KOPT-K1 (cell line): Measurements from ENCODE around the gene RWDD3.

Experiments
- H3K27ac ChIP-seq: fragments of 200-600 bp; sonication (generic); 2 replicates; pipeline ENCODE4 v1.5.1; 2016; ENCODE audit warnings: antibody characterized with exemption, mild to moderate bottlenecking, low read depth, low read length; ENCODE audit not compliant: poor library complexity, severe bottlenecking
- H3K36me3 ChIP-seq: fragments of 200-600 bp; sonication (generic); 2 replicates; pipeline ENCODE4 v1.5.1; 2017; ENCODE audit warnings: antibody characterized with exemption, mild to moderate bottlenecking, low read length, moderate library complexity; ENCODE audit not compliant: insufficient read depth
- H3K9me3 ChIP-seq: fragments of 200-600 bp; sonication (generic); 2 replicates; pipeline ENCODE4 v1.5.1; 2017; ENCODE audit warnings: antibody characterized with exemption, low read length, mild to moderate bottlenecking; ENCODE audit not compliant: insufficient read depth, poor library complexity, severe bottlenecking

Gene RWDD3

DNA sequence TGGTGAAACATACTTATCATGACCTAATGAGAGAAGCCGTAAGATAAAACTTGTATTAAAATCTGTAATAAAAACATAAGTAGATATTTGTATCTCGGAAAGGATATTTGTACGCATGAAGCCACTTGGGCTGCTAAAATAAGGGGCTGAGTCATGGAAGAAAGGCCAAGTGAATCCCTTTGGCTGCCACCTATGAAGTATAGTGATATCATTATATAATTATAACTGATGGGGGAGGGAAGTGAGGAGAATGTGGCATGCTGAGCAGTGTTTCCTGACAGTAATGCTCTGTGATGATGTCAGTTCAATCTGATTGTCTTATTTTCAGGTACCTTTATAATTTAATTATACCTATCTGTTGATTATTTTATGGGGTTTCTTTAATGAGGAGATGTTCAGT lies 13.6 kb downstream of the RWDD3 start:
- no peak overlapping the region for H3K27ac ChIP-seq
- no peaks in the 10 kb centered on the region for H3K9me3 ChIP-seq
- H3K36me3 ChIP-seq, result peaks cover 36% of the 10 kb centered on the region

DNA sequence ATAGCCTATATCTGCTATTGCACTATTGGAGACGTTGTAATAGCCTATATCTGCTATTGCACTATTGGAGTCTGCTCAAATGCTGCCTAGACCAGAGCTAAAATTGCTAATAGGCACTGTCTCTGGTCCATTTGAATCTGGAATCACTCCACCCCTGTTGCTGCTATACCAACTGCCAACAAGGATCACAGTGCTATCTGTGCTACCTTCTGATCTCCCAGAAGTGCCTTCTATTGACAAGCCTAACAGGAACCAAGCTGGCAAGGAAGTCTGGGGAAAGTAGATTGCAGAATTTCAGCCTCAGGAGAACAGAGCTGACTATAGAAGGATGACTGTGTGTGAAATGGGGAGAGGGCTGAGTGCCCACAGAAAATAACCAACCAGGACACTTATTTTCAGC lies 15.9 kb downstream of the RWDD3 start:
- Histone ChIP-seq H3K9me3 (no peaks in the 10 kb centered on the region), H3K27ac (no peak overlapping the region), H3K36me3 (peaks cover 28% of the 10 kb centered on the region)

DNA sequence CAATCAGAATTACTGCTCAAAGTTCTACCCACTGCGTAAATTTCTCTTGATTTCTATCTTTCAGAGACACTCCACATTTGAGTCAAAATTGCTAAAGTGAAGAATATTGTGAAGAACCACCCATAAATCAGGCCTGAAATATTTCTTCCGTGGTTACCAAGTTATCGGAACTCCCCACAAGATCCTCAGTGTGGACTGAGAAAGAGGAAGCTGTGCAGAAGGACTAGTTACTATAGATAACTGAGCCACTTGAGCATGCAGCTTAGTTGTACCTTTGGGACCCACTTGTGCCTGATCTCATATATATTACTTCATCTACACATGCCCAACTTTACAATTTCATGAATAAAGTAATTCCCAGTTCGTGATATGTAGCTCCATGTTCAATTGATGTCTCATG lies 18.4 kb downstream of the RWDD3 start:
- Histone ChIP-seq H3K27ac (no peak overlapping the region), H3K36me3 (peaks cover 24% of the 10 kb centered on the region), H3K9me3 (no peaks in the 10 kb centered on the region)

DNA sequence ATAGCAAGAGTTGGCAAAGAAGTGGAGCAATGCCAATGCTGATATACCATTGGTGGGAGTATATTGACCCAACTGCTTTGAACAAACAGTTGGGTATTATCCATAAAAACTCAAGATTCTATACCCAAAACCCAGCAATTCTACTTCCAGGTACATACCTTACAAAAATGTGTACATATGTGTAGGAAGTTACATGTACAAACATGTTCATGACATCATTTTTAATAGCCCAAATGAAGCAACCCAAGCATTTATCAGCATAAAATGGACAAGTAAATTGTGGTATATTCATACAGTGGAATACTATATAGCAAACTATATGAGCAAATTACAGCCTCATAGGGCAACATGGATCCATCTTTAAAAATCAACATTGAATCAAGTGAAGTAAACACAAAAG lies 20.9 kb downstream of the RWDD3 start:
- H3K9me3 ChIP-seq, result no peaks in the 10 kb centered on the region

DNA sequence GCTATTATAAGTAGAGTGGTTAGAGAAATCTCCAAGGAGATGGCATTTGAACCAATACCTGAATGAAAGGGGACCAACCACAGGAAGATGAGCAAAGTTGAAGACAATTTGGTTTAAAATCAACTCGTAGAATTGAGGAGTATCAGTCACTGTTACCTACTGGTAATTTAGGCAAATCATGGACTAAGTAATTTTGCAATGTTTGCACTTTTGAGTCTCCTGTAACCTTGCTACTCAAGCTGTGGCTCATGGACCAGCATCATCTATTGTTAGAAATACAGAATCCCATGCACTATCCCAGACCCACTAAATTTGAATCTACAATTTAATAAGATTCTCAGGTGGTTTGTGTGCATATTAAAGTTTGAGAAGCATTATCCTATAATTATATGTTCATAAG lies 21.8 kb downstream of the RWDD3 start:
- Histone ChIP-seq H3K27ac (no peak overlapping the region), H3K36me3 (peaks cover 15% of the 10 kb centered on the region; the same call in 1 of the 2 replicates), H3K9me3 (no peaks in the 10 kb centered on the region)

More for the DNA sequence above, 20.9 kb downstream of the RWDD3 start:
- Histone ChIP-seq H3K27ac (no peak overlapping the region), H3K36me3 (peaks cover 15% of the 10 kb centered on the region; the same call in 1 of the 2 replicates)

DNA sequence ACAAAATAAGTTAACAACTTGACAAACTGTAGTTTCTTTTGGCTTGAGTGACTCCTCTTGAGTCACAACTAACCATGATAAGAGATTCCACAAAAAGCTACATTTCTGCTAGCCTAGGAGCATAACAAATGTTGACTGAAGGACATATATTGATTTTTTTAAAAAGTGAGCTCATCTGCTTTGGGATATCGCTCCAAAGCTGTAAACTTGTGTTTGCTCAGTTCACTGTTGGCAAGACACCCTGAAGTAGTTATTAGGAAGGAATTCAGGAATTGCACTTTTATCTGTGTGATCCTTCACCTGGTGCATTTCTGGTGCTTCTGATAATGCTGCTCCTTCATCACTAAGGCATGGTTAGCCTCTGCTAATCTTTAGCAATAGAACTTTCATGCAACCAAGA lies 23.7 kb downstream of the RWDD3 start:
- H3K9me3 ChIP-seq, result no peaks in the 10 kb centered on the region
- no peak overlapping the region for H3K27ac ChIP-seq
- H3K36me3 ChIP-seq, result peaks cover 4% of the 10 kb centered on the region; the same call in 1 of the 2 replicates

DNA sequence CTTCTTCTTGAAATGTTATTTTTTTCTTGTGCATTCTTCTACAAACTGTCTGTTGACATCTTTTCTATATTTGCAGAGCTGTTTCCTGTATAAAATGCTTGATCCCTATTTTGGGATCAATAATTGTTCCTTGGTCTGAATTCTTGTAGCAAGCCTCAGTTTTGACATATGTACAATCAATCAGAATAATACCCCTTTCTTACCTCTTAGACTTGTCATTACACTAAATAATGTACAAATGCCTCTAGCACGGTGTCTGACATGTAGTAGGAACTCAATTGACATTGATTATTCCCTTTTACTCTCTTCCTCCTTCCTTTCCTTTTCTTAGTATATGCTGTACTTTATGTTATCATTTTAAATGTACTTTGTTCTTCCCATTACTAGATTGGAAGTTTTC lies 25.2 kb downstream of the RWDD3 start:
- no peak overlapping the region for H3K27ac ChIP-seq
- no peaks in the 10 kb centered on the region for H3K36me3 ChIP-seq
- H3K9me3 ChIP-seq, result no peaks in the 10 kb centered on the region

DNA sequence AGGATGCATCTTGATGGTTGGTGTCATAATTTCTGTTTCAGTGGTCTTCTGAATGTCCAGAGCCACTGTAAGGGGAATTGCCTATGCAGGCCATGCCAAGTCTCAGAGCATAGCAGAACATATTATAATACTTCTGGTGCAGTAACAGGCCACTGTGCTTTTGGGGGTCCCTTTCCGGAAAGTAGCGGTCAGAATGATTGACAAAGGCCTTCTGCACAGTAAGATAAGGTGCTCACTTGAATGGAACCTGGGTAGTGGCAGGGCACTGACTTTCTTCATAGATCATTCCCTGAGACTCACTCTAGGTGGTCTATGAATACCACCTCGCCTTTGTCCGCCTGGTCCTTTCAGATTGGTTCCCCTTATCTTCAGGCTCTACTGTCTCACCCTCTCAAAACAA lies 28.9 kb downstream of the RWDD3 start:
- no peaks in the 10 kb centered on the region for H3K9me3 ChIP-seq
- no peaks in the 10 kb centered on the region for H3K36me3 ChIP-seq
- no peak overlapping the region for H3K27ac ChIP-seq

DNA sequence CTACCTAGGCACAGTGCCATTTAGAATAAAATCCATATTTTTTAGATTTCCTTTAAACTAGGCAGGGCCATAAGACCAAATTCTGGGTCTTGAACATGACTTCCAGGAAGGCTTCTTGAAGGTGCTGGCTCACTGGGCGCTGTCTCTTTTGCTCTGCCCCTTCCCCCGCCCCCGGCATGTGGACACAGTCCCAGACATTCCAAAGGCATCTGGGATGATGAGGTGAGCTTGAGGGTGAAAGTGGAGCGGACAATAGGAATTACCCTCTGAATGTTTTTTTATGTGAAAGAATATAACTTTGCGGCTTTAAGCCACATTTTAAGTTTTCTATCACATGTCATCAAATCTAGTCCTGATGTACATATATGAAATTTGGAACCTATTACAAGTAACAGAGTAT lies 29.4 kb downstream of the RWDD3 start:
- no peaks in the 10 kb centered on the region for H3K36me3 ChIP-seq
- H3K27ac ChIP-seq, result no peak overlapping the region
- H3K9me3 ChIP-seq, result no peaks in the 10 kb centered on the region

DNA sequence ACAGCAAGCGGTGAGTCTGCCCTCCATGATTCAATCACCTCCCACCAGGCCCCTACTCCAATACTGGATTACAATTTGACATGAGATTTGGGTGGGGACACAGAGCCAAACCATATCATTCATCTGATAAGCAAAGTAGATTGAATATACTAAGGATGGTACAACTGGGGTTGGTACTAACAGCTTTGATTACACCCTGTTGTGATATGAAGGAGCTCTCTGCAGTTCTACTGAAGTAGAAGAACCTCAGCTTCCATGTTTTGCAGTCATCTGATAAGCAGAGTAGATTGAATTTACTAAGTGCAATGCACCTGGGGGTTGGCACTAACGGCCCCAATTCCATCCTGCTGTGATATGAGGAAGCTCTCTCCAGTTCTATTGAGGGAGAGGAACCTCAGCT lies 31.1 kb downstream of the RWDD3 start:
- H3K36me3 ChIP-seq, result no peaks in the 10 kb centered on the region
- H3K9me3 ChIP-seq, result no peaks in the 10 kb centered on the region
- no peak overlapping the region for H3K27ac ChIP-seq

DNA sequence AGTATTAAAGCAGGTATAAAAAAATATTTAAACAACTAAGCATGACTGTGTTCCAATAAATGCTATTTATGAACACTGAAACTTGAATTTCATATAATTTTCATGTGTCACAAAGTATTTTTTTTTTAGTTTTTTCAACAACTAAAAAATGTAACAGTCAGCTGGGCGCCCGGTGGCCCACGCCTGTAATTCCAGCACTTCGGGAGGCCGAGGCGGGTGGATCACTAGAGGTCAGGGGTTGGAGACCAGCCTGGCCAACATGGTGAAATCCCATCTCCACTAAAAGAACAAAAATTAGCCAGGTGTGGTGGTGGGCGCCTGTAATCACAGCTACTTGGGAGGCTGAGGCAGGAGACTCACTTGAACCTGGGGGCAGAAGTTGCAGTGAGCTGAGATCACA lies 42.4 kb downstream of the RWDD3 start:
- no peaks in the 10 kb centered on the region for H3K36me3 ChIP-seq
- H3K9me3 ChIP-seq, result no peaks in the 10 kb centered on the region
- no peak overlapping the region for H3K27ac ChIP-seq

DNA sequence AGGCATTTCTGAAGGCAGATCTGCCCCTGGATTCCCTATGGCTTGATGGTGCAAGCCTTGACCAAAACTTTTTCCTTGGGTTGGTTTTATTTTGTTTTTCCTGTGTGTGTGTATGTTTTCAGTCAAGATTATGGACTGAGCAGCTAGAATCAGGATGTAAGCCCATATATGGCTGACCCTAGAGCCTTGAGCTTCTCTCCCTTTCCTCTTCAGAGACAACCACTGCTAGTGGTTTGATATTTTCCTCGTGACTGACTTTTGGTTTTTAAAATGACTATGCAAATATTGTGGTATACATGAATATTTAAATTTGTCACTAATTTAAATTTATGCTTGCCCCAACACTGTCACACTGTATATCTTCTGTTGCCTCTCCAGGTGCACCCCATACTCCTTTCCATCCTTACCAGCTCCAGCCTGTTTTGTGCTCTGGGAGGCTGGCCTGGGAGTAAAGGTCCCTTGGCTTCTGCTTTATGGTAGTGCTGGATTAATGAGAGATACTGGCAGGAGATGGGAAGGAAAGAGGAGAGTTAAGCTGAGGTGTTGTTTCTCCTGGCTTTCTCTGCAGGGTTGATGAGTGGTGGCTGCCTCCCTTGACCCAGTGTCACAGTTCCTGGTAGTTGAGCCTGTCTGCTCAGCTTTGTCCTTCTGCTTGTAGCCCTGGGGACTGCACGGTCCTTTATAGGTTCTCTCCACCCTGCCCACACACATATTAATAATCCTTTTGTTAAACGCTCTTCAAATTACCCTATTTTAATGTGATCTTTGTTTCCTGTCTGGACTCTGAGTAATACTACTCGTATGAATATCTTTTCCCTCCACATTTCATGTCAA lies 44.4 kb downstream of the RWDD3 start:
- no peak overlapping the region for H3K27ac ChIP-seq
- no peaks in the 10 kb centered on the region for H3K9me3 ChIP-seq
- H3K36me3 ChIP-seq, result no peaks in the 10 kb centered on the region

DNA sequence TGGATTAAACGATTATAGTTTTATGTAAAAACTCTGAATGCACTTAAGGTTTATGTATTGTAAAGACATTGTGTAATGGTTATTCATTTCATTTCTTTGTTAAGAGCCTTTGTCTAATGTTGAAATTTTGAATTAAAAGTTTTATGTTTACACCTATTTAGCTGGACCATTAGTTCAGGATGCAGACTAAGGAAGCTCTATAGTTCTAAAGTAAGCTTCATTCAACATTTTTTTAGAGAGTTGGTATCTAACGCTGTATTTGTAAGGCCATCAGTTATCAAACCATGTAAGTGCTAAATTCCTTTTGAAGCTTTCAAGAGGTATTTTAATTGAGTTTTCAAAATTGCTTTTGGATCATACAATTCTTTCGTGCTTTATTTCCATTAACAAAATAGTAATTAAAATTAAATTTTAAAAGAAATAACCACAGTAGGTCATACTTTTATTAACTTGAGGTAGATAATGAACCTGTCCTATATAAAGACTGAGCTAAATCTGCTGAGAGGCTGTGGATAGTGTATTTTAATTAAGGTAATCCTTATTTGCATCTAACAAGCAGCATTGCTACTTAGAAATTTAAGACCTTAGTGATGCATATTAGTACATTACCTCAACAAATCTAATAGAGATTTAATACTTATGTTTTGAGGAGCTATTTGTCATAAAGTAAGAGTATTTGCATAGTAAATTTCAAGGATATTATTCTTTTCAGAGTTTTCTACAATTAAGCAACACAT lies 47.9 kb downstream of the RWDD3 start:
- no peaks in the 10 kb centered on the region for H3K36me3 ChIP-seq
- no peak overlapping the region for H3K27ac ChIP-seq
- H3K9me3 ChIP-seq, result no peaks in the 10 kb centered on the region

DNA sequence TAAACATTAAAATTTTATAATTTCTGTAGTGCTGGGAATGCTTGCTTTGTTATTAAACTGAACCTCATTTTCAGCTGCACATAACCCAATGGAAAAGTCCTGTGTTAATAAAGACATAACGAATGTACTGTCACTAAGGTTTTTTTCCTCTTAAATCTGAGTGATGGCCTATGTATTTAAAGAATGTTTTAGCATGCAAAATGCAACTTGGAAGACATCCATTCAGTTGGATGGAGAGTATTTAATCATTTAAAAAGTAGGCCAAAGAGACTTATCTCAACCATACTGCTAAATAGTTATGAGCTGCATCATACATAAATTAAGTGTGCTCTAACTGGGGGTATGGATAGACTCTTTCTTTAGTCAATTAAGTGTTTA lies 48.5 kb downstream of the RWDD3 start:
- H3K27ac ChIP-seq, result no peak overlapping the region

DNA sequence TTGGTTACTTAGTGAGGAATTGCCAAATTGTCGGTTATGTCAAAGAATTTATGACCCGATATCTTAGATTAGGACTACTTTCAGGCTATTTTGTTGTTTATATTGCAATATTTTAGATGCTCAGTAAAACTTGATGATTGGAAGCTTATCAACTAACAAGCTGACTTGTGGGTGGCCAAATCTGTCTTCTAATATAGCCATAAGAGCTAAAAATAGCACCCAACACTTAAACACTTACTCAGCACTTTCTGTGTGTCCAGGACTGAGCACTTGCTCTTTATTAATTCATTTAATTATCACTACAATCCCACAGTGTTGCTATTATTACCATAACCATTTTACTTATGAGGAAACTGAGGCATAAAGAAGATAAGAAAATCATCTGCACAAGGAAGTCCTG lies 50.4 kb downstream of the RWDD3 start:
- no peaks in the 10 kb centered on the region for H3K36me3 ChIP-seq
- H3K27ac ChIP-seq, result no peak overlapping the region
- H3K9me3 ChIP-seq, result no peaks in the 10 kb centered on the region

More for the DNA sequence above, 48.5 kb downstream of the RWDD3 start:
- Histone ChIP-seq H3K36me3 (no peaks in the 10 kb centered on the region), H3K9me3 (no peaks in the 10 kb centered on the region)

DNA sequence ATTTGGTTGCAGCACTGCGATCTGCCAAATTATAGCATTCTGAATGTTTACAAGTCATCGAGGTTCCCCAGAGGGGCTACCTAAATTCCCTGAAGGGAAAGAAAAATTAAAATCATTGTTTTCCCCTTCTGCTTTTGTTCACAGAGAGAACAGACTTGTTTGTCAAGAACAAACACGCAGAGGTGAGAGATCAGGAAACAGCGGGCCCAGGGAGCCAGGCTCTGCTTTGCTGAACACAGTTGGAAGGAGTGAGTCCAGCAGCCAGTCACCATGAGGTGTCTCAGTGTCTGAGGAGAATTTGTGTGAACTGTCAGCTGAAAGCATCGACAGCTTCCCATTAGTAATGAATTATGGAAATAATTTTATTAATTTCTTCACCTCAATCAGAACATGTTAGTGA lies 52.5 kb downstream of the RWDD3 start:
- no peak overlapping the region for H3K27ac ChIP-seq
- H3K9me3 ChIP-seq, result no peaks in the 10 kb centered on the region
- no peaks in the 10 kb centered on the region for H3K36me3 ChIP-seq
